ENCODE measurements around the gene MXRA7.

MXRA7 gene

DNA sequence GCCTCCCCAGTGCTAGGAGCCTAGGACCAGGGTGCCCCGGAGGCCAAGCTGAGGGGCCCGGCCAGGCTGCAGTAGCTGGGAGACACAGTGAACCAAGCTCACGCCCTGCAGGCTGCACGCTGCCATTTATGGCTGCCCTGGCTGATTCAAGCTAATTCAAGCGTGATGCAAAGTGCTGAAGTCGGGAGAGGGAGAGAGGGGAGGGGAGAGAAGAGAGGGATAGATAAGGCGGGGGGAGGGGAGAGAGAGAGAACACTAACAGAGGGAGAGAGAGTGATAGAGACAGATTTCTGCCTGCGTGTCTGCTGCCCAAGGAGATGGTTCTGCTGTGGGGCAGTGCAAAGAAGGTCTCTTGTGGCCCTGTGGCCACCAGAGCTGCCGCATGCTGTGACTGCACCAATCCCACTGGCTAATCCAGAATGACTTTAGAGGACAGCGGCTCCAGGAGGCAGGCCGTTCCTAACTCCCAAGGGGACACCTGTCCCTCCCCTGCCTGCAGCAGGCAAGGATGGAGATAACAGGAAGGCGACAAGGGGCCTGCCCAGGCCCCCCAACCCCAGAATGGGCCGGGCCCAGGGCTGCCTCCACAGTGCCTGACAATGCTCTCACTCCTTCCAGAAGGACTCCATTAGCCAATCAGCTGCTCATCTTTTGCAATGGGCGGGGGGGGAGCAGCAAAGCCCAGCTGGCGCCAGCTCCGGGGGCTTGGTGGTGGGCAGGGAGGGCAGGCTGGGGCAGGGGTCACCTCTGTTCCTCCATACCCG, 12.9 kb downstream of the MXRA7 start:
- peaks cover 6% of the 10 kb centered on the region in 2 experiments; a peak in 2 of 3 replicates for H3K36me3 ChIP-seq (ENCODE audit: control insufficient read depth in 2 of 2, insufficient read depth in 1 of 2, low read length in 2 of 2)
- POLR2A ChIA-PET = interaction anchor here (0.5 to 2.5 kb wide), 21 partner anchors 9 to 344 kb away, joined by 3 to 17 read pairs (median 7); partner anchors contain the start of genes MFSD11, MXRA7, PRPSAP1 and SRSF2
- no peak overlapping the region for H3K4me3 ChIP-seq (ENCODE audit: low read depth, low read length)
- H3K9me3 ChIP-seq (ENCODE audit: control insufficient read depth, insufficient read depth, low read depth, low read length) = no peaks in the 10 kb centered on the region
- peak overlapping the region; percentile 79 for H3K27ac ChIP-seq (ENCODE audit: extremely low read depth, low read depth, low read length)
- CTCF ChIA-PET = interaction anchor here (0.6 to 3.3 kb wide), 13 partner anchors 9 to 315 kb away, joined by 3 to 22 read pairs (median 5); partner anchors contain the start of gene MXRA7
- peaks cover 38% of the 10 kb centered on the region for H3K4me1 ChIP-seq (ENCODE audit: control insufficient read depth, insufficient read depth, low read length)
- no peak for TF ChIP-seq ZNF571 (tag by site-specific recombination; IDR thresholded peaks at IDR 0.05)
- TF ChIP-seq, protein P1, sequence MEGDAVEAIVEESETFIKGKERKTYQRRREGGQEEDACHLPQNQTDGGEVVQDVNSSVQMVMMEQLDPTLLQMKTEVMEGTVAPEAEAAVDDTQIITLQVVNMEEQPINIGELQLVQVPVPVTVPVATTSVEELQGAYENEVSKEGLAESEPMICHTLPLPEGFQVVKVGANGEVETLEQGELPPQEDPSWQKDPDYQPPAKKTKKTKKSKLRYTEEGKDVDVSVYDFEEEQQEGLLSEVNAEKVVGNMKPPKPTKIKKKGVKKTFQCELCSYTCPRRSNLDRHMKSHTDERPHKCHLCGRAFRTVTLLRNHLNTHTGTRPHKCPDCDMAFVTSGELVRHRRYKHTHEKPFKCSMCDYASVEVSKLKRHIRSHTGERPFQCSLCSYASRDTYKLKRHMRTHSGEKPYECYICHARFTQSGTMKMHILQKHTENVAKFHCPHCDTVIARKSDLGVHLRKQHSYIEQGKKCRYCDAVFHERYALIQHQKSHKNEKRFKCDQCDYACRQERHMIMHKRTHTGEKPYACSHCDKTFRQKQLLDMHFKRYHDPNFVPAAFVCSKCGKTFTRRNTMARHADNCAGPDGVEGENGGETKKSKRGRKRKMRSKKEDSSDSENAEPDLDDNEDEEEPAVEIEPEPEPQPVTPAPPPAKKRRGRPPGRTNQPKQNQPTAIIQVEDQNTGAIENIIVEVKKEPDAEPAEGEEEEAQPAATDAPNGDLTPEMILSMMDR (tag by site-specific recombination; IDR thresholded peaks at IDR 0.05) = peak; percentile 50; the same call in 1 of the 2 replicates
- no peak; the same call in 1 of the 2 replicates for TF ChIP-seq ZNF768 (tag by site-specific recombination; IDR thresholded peaks at IDR 0.05)
- no peak for TF ChIP-seq ZNF280D (tag by site-specific recombination; IDR thresholded peaks at IDR 0.05)
- TF ChIP-seq ZSCAN16 (tag by site-specific recombination; IDR thresholded peaks at IDR 0.05) = no peak
- peak; percentile 89 for TF ChIP-seq PRDM10 (tag by site-specific recombination; IDR thresholded peaks at IDR 0.05)
- peak; percentile 85 for TF ChIP-seq ZNF580 (tag by site-specific recombination; IDR thresholded peaks at IDR 0.05)
- TF ChIP-seq, protein P2, sequence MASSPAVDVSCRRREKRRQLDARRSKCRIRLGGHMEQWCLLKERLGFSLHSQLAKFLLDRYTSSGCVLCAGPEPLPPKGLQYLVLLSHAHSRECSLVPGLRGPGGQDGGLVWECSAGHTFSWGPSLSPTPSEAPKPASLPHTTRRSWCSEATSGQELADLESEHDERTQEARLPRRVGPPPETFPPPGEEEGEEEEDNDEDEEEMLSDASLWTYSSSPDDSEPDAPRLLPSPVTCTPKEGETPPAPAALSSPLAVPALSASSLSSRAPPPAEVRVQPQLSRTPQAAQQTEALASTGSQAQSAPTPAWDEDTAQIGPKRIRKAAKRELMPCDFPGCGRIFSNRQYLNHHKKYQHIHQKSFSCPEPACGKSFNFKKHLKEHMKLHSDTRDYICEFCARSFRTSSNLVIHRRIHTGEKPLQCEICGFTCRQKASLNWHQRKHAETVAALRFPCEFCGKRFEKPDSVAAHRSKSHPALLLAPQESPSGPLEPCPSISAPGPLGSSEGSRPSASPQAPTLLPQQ (tag by site-specific recombination; IDR thresholded peaks at IDR 0.05) = peak; percentile 30; the same call in 1 of the 2 replicates
- peak; percentile 71; the same call in 1 of the 2 replicates for TF ChIP-seq PRDM4 (tag by site-specific recombination; IDR thresholded peaks at IDR 0.05)
- peak; percentile 46; the same call in 1 of the 2 replicates for TF ChIP-seq INSM2 (tag by site-specific recombination; IDR thresholded peaks at IDR 0.05)
- no peak for TF ChIP-seq ZNF530 (tag by site-specific recombination; IDR thresholded peaks at IDR 0.05; ENCODE audit: low read depth)
- no peak for TF ChIP-seq ZNF677 (tag by site-specific recombination; IDR thresholded peaks at IDR 0.05)
- TF ChIP-seq ZNF335 (tag by site-specific recombination; conservative IDR thresholded peaks at IDR 0.05) = peak; percentile 96
- TF ChIP-seq, protein P3, sequence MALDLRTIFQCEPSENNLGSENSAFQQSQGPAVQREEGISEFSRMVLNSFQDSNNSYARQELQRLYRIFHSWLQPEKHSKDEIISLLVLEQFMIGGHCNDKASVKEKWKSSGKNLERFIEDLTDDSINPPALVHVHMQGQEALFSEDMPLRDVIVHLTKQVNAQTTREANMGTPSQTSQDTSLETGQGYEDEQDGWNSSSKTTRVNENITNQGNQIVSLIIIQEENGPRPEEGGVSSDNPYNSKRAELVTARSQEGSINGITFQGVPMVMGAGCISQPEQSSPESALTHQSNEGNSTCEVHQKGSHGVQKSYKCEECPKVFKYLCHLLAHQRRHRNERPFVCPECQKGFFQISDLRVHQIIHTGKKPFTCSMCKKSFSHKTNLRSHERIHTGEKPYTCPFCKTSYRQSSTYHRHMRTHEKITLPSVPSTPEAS (tag by site-specific recombination; IDR thresholded peaks at IDR 0.05) = peak; percentile 39; the same call in 1 of the 2 replicates
- TF ChIP-seq SP7 (tag by site-specific recombination; IDR thresholded peaks at IDR 0.05) = peak; percentile 88
- TF ChIP-seq HOXC10 (CRISPR knock-in tag; IDR thresholded peaks at IDR 0.05) = no peak
- peak; percentile 62; the same call in 1 of the 2 replicates for TF ChIP-seq YY1 (tag by site-specific recombination; IDR thresholded peaks at IDR 0.05)
- TF ChIP-seq TRIM28 (IDR thresholded peaks at IDR 0.05; ENCODE audit: borderline replicate concordance, low read length) = no peak; the same call in none of the 2 replicates
- no peak for TF ChIP-seq ZNF670 (tag by site-specific recombination; IDR thresholded peaks at IDR 0.05; ENCODE audit: low read depth)
- TF ChIP-seq ZNF558 (tag by site-specific recombination; IDR thresholded peaks at IDR 0.05) = no peak

Measured in HEK293 (cell line).